ENCODE measurements around the gene NOL6. TPM values are rescaled to one million over a fixed set of nuclear protein-coding genes. Genes with fewer than 3 reads are reported as not detected.

The NOL6 gene
- total RNA-seq, 1 experiment from 2014 or later, result 36.4 TPM

DNA sequence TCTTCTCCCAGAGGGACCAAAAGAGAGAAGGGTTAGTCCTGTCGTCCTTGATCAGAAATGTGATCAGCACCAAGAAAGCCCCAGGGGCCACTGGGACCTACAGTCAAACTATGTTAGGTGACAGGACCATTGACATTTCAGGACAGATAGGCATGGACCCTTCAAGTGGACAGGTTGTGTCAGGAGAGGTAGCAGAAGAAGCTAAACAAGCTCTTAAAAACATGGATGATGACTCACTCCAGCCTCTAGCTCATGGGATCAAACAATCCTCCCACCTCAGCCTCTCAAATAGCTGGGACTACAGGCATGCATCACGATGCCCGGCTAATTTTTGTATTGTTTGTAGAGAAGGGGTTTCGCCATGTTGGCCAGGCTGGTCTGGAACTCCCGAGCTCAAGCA is 24.0 kb downstream of the NOL6 start (continued):
- TF ChIP-seq ZFX (IDR thresholded peaks at IDR 0.05), result no peak

DNA sequence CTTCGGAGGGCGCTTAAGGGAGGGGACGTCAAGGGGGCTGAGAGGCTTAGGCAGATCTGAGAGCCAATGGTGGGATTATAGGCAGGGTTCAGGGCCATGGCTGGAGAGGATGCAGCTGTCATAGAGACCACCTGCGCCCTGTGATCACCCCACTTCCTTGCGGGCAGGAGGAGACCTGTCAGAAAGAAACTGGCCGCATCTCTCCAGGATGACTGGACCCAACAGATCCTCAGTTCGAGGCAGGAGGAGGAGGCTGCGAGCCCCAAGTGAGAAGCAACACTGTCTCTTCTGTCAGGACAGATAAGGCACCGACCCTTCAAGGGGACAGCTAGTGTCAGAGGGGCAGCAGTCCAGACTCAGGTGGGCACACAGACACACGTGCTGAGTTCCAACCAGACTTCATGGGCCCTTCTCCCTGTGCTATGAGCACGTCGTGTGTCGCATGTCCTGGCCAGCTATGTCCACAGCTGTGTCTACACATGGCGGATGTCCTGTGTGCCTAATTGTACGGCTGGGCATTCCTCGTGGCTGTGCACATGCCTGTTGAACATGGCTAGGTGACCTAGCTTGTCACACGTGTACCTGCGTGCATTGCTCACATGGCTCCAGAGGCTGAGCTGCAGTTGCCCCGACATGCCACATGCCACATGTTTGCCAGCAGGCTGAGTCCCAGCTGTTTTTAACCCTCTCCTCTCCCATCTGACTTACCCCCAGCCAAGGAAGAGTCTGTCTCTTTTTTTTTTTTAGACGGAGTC is 25.7 kb downstream of the NOL6 start:
- ChIA-PET RAD21 (ENCODE audit: low non-redundant PET in 1 of 2, low total read pairs in 2 of 2, uncharacterized antibody in 2 of 2, unreplicated experiment in 2 of 2) (no interaction called here), POLR2A (no interaction called here), CTCF (interaction anchor here (0.8 to 2.1 kb wide), 4 partner anchors 11 to 32 kb away, joined by 3 to 12 read pairs (median 6); no protein-coding TSS in a partner anchor)
- no peak overlapping the region for H3K27ac ChIP-seq (ENCODE audit: low read depth, low read length)
- peak overlapping the region; percentile 26 to 61 for H3K4me3 ChIP-seq (replicated peaks in 1 of 2; ENCODE audit: low read depth in 1 of 2, low read length in 2 of 2)
- no peak overlapping the region for H2AFZ ChIP-seq (ENCODE audit: low read depth, low read length, poor library complexity, severe bottlenecking)
- H4K20me1 ChIP-seq (ENCODE audit: insufficient read depth), result no peaks in the 10 kb centered on the region
- no peaks in the 10 kb centered on the region for H3K9me3 ChIP-seq (ENCODE audit: control insufficient read depth in 1 of 2, insufficient read depth in 1 of 2, low read depth in 1 of 2, low read length in 2 of 2)
- no peaks in the 10 kb centered on the region for H3K9me2 ChIP-seq (ENCODE audit: insufficient read depth)
- H3K4me1 ChIP-seq (ENCODE audit: control insufficient read depth in 1 of 2, insufficient read depth in 2 of 2, low read length in 2 of 2), result peaks cover 44 to 53% of the 10 kb centered on the region in 2 experiments
- H3K79me2 ChIP-seq (ENCODE audit: insufficient read depth, low read length), result no peaks in the 10 kb centered on the region
- no peak for ATAC-seq
- H3K9ac ChIP-seq (ENCODE audit: low read length), result peak overlapping the region; percentile 38; the same call in 1 of the 2 replicates
- intact Hi-C loops (cut with micrococcal nuclease), result no loop called here
- H3K4me2 ChIP-seq (ENCODE audit: low read length), result peak overlapping the region; percentile 97
- H3K36me3 ChIP-seq (ENCODE audit: control insufficient read depth in 1 of 2, insufficient read depth in 2 of 2, low read length in 2 of 2), result no peaks in the 10 kb centered on the region
- DNase-seq (ENCODE audit: low read depth, low spot score), result no peak
- TF ChIP-seq SRF (IDR thresholded peaks at IDR 0.05; ENCODE audit: low read depth), result no peak
- TF ChIP-seq ZFX (IDR thresholded peaks at IDR 0.05), result no peak
- TF ChIP-seq ELF1 (IDR thresholded peaks at IDR 0.05; ENCODE audit: borderline replicate concordance, low read depth), result no peak
- TF ChIP-seq SIN3A (IDR thresholded peaks at IDR 0.05; ENCODE audit: low read depth), result no peak
- TF ChIP-seq FOSL1 (IDR thresholded peaks at IDR 0.05; ENCODE audit: low read depth), result no peak
- TF ChIP-seq, protein P1, sequence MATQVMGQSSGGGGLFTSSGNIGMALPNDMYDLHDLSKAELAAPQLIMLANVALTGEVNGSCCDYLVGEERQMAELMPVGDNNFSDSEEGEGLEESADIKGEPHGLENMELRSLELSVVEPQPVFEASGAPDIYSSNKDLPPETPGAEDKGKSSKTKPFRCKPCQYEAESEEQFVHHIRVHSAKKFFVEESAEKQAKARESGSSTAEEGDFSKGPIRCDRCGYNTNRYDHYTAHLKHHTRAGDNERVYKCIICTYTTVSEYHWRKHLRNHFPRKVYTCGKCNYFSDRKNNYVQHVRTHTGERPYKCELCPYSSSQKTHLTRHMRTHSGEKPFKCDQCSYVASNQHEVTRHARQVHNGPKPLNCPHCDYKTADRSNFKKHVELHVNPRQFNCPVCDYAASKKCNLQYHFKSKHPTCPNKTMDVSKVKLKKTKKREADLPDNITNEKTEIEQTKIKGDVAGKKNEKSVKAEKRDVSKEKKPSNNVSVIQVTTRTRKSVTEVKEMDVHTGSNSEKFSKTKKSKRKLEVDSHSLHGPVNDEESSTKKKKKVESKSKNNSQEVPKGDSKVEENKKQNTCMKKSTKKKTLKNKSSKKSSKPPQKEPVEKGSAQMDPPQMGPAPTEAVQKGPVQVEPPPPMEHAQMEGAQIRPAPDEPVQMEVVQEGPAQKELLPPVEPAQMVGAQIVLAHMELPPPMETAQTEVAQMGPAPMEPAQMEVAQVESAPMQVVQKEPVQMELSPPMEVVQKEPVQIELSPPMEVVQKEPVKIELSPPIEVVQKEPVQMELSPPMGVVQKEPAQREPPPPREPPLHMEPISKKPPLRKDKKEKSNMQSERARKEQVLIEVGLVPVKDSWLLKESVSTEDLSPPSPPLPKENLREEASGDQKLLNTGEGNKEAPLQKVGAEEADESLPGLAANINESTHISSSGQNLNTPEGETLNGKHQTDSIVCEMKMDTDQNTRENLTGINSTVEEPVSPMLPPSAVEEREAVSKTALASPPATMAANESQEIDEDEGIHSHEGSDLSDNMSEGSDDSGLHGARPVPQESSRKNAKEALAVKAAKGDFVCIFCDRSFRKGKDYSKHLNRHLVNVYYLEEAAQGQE (IDR thresholded peaks at IDR 0.05; ENCODE audit: low read depth), result no peak
- no peak for TF ChIP-seq CEBPB (IDR thresholded peaks at IDR 0.05; ENCODE audit: low read depth)
- TF ChIP-seq, protein P2, sequence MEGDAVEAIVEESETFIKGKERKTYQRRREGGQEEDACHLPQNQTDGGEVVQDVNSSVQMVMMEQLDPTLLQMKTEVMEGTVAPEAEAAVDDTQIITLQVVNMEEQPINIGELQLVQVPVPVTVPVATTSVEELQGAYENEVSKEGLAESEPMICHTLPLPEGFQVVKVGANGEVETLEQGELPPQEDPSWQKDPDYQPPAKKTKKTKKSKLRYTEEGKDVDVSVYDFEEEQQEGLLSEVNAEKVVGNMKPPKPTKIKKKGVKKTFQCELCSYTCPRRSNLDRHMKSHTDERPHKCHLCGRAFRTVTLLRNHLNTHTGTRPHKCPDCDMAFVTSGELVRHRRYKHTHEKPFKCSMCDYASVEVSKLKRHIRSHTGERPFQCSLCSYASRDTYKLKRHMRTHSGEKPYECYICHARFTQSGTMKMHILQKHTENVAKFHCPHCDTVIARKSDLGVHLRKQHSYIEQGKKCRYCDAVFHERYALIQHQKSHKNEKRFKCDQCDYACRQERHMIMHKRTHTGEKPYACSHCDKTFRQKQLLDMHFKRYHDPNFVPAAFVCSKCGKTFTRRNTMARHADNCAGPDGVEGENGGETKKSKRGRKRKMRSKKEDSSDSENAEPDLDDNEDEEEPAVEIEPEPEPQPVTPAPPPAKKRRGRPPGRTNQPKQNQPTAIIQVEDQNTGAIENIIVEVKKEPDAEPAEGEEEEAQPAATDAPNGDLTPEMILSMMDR (IDR thresholded peaks at IDR 0.05 in 2 of 3, conservative IDR thresholded peaks at IDR 0.05 in 1 of 3; ENCODE audit: borderline replicate concordance in 1 of 3, insufficient read depth in 1 of 3, low read depth in 2 of 3, low read length in 2 of 3), result no peak
- no peak for TF ChIP-seq EZH2 (IDR thresholded peaks at IDR 0.05)
- TF ChIP-seq, protein P3, sequence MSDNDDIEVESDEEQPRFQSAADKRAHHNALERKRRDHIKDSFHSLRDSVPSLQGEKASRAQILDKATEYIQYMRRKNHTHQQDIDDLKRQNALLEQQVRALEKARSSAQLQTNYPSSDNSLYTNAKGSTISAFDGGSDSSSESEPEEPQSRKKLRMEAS (IDR thresholded peaks at IDR 0.05), result no peak
- no peak for TF ChIP-seq RAD21 (IDR thresholded peaks at IDR 0.05; ENCODE audit: low read depth)
- no peak for TF ChIP-seq CBX3 (IDR thresholded peaks at IDR 0.05; ENCODE audit: low read depth)
- no peak for TF ChIP-seq POLR2AphosphoS5 (IDR thresholded peaks at IDR 0.05; ENCODE audit: low read depth, low read length)
- TF ChIP-seq, protein P4, sequence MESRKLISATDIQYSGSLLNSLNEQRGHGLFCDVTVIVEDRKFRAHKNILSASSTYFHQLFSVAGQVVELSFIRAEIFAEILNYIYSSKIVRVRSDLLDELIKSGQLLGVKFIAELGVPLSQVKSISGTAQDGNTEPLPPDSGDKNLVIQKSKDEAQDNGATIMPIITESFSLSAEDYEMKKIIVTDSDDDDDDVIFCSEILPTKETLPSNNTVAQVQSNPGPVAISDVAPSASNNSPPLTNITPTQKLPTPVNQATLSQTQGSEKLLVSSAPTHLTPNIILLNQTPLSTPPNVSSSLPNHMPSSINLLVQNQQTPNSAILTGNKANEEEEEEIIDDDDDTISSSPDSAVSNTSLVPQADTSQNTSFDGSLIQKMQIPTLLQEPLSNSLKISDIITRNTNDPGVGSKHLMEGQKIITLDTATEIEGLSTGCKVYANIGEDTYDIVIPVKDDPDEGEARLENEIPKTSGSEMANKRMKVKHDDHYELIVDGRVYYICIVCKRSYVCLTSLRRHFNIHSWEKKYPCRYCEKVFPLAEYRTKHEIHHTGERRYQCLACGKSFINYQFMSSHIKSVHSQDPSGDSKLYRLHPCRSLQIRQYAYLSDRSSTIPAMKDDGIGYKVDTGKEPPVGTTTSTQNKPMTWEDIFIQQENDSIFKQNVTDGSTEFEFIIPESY (IDR thresholded peaks at IDR 0.05; ENCODE audit: extremely low read depth, insufficient replicate concordance, low read length), result no peak
- H3K27me3 ChIP-seq (ENCODE audit: insufficient read depth, low read length), result no peaks in the 10 kb centered on the region
- no TSS peak for BruUV-seq (replicated peaks)

Measured in HCT116 (cell line).